HG03442 (cell line): ENCODE measurements around the gene HSPH1.
"Not testable (repeated sequence)": the region's sequence is repeated elsewhere in the genome, so short reads cannot be mapped to it uniquely, and the experiment has no call there.

Source experiments
- ATAC-seq: cut with Tn5 transposase; IDR thresholded peaks from one replicate; pipeline ENCODE4 v1.9.1; 2021; ENCODE audit warnings: mild to moderate bottlenecking, moderate library complexity; ENCODE audit not compliant: unreplicated experiment

Gene HSPH1

GRCh38 chr13:31177813-31178495 lies 16.2 kb upstream of the HSPH1 start:
- not testable (repeated sequence) for ATAC-seq

DNA sequence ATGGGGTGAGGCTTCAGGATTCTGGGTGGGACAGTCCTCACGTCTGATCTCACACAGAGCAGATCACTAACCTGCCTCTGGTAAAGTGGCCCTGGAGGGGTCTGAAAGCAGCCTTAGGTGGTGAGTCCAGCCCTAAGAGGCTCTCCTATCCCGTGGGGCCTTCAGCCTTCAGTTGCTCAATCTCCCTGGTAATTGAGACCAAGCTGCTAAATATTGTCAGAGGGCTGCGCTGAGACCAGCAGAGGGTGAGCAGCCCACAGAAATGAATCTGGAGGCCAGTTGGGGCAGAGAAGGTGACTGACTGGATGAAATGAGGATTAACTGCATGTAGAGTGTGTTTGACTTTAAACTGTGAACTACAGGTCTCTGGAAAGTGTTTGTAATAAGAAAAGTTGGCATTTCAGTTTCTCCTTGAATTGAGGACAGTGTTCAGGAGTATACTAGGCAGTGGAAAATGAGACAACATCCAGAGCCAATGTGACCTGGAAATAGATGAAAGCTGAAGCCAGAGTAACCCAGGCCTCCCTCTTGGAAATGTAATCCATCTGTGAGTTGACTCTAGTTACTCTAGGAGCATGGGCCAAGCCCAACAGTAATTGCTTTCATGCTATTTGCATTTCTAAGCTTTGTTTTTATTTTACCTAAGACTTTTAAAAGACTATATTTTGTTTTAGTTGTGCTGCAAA lies 14.3 kb upstream of the HSPH1 start:
- ATAC-seq: no peak

GRCh38 chr13:31174018-31174417 lies 12.3 kb upstream of the HSPH1 start:
- no peak for ATAC-seq

GRCh38 chr13:31172535-31172934 lies 10.8 kb upstream of the HSPH1 start:
- ATAC-seq: no peak

DNA sequence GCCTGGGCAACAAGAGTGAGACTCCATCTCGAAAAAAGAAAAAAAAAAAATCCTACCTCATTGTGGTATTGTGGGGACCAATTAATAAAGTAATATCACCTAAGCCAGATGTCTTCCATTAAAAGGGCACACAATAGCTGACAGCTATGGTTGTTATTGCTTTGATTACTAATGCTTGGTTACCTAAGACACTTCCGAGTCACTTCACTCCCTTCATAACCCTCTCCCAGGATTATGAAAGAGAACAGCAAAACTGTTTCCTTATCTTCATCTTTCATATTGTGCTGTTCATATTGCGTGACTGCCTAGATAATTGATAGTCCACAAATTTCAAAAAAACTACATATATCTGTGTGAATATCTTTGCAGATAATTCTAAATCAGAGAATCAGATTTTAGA lies 10.3 kb upstream of the HSPH1 start:
- ATAC-seq: no peak

GRCh38 chr13:31168736-31169135 lies 7.0 kb upstream of the HSPH1 start:
- ATAC-seq: no peak

GRCh38 chr13:31168166-31168565 lies 6.5 kb upstream of the HSPH1 start:
- ATAC-seq: peak; percentile 48

DNA sequence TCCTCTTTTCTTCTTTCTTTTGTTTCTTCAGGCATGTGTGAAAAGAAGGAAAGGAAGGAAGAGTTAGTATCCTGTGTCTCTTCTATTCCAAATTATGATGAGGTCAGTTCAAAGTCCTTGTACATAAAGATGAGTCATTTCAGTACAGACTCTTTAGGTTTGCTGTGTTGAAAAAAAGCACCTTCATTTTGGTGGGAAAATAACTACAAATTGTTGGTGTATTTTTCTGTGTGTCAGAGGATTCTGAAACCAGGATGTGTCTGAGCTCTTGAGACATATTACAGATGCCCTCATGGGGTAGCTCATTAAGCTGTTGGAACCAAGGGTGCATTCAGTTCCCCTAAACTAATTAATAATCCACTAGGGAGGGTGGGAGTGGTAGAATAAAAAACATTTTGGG lies 5.8 kb upstream of the HSPH1 start:
- ATAC-seq: no peak

DNA sequence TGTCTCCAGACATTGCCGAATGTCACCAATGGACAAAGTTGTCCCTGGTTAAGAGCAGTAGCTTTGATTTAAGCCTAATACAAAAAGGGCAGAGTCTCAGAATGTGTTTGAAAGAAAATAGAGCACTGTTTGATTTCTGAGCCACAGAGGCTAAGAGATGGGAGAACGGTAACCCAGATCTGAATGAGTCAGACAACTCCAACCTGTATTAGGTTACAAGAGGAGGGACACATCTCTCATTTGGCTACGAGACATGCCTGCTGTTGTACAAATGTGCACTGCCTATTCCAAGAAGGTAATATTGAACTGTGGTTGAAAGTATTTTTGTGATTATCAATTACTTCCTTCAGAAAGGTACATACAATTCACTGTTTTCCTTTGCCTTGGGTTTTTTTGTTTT lies 4.9 kb upstream of the HSPH1 start:
- ATAC-seq: no peak

GRCh38 chr13:31162151-31163008 lies 676 bp upstream of the HSPH1 start:
- peak; percentile 80 for ATAC-seq

DNA sequence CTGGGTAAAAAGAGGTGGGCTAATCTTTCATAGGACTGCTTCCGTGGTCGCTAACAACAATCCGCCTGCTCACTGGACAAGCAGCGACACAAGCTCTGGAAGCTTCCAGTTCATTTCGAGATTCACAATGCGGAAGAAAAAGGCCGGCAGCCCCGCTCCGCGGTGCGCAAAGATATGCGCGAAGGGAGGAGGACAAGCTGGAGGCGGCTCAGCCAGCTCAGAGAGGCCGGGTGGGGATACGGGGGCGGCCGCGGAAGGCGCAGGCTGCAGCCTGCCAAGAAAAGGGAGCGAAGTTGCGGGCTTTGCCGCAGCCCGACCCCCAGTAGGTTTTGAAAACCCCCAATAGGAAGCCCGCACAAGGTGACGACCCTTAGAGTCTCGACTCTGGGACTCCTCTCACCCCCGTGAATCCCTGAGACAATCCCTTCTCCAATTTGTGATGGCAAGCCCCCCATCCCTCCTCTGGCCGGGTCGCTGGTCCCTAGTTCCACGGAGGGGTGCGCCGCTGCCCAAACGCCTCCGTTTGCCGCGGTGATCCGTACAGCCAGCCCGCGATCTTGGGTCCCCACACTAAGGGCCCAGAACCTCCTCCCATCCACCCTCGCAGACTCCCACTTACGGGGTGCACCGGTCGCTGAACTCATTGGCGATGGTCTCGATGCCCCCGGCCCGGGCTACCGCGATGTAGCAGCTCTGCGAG lies 697 bp downstream of the HSPH1 start:
- no peak for ATAC-seq

DNA sequence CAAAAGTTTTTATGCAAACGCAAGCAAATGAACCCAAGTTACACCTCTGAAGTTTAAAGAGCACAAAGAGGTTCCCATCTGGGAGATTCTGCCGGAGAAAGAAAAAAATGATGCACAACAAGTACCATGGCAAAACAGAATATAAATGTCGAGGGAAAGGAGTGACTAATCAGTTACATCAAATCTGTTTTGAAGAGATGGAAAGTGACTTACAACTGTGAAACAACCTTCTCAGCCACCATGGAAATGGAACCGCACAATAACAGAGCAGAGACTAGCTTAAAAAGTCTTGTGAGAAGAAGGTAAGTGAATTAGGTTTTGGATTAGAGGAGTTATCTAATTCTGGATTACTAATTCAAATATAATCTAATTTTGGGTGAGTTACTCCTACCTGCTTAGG lies 2.4 kb downstream of the HSPH1 start:
- no peak for ATAC-seq

- no peak for ATAC-seq
These were observed 6.8 kb downstream of the HSPH1 start for GRCh38 chr13:31154939-31155338.

DNA sequence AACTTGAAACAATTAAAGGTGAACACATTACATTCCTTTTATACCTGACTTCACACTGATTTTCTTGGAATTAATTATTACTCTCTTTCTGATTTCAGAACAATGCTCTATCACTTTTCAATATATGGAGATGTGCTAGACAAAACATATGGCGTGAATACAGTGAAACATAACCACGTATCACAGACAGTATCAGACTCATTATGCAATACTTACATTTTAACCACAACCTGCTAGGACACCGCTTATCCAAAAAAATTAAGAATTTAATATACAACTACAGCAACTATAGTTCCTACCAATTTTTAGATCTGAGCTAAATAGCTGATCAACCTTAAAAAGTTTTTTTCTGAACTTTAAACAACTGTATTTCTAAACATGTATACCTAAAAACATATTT lies 9.9 kb downstream of the HSPH1 start:
- no peak for ATAC-seq

DNA sequence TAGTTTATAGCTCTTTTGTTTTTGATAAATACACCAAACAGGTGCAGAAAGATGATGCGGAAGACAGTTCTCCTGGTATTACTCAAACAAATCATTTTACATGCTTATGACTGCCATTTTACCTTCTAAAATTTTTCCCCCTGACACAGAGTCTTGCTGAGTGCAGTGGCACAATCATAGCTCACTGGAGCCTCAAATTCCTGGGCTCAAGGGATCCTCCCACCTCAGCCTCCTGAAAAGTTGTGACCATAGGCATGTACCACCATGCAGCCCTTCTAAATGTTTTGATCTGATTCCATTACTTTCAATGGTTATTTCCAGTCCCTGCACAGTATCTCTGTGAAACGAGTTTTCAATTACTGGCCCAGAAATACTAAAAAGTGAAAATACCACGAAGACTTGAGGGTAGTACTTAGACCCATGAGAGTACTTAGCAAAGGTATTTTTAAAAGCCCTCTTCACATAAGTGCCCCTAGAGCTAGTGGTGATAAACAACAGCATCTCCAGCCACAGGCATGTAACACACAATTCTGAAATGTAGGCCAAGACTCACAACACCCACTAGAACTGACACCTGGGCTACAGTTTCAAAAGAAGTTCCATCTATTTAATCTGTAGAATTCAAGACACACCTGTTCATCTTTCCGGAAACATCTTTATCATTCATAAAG lies 11.3 kb downstream of the HSPH1 start:
- ATAC-seq: no peak

DNA sequence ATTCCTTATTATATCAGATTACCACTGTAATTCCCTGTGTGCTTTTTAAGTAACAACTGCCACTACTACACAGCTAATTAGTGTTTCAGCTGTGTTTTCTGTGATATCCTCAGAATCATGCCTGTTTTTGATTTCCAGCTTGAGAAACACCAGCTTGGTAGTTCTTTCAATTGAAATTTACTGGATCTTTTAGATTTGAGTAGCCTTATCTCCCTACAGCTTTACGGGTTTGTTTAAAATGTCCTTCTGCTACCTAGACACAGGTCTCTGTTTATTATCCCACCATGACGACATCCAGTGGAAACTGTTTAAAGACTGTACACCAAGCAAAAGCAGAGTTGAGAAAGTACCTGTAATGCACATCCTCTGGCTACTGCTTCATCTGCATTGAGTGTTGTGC lies 12.1 kb downstream of the HSPH1 start:
- ATAC-seq: no peak

DNA sequence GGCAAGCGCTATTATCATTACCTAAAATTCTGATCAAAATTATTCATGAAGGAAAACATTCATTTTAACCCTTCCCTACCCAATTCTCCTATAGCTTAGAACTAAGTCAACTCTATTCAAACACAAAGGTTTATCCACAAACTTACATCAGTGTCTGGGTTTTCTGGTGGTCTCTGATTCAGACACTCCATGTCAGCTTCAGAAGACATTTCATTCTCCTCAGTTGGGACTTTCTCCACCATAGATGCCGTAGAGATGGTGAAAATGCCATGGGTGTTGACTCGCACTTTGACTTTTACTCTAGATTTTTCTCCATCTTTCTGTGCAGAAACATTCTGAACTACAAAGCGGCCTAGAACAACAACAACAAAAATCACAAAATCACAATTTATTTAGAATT lies 16.3 kb downstream of the HSPH1 start:
- ATAC-seq: no peak

- ATAC-seq: no peak
These were observed 23.2 kb downstream of the HSPH1 start for GRCh38 chr13:31138515-31138914.

GRCh38 chr13:31136724-31137123 lies 25.0 kb downstream of the HSPH1 start:
- no peak for ATAC-seq

- no peak for ATAC-seq
These were observed 27.5 kb downstream of the HSPH1 start for GRCh38 chr13:31134039-31134711.
